ENCODE results near the gene AP1S1. TPM values are rescaled to one million over a fixed set of nuclear protein-coding genes. Genes with fewer than 3 reads are reported as not detected.
"Not testable (repeated sequence)": the region's sequence is repeated elsewhere in the genome, so short reads cannot be mapped to it uniquely, and the experiment has no call there.

Gene AP1S1
- 10 to 100 TPM; 42.6 to 43.6 TPM for total RNA-seq
- polyA plus RNA-seq, result 4.4 TPM

DNA sequence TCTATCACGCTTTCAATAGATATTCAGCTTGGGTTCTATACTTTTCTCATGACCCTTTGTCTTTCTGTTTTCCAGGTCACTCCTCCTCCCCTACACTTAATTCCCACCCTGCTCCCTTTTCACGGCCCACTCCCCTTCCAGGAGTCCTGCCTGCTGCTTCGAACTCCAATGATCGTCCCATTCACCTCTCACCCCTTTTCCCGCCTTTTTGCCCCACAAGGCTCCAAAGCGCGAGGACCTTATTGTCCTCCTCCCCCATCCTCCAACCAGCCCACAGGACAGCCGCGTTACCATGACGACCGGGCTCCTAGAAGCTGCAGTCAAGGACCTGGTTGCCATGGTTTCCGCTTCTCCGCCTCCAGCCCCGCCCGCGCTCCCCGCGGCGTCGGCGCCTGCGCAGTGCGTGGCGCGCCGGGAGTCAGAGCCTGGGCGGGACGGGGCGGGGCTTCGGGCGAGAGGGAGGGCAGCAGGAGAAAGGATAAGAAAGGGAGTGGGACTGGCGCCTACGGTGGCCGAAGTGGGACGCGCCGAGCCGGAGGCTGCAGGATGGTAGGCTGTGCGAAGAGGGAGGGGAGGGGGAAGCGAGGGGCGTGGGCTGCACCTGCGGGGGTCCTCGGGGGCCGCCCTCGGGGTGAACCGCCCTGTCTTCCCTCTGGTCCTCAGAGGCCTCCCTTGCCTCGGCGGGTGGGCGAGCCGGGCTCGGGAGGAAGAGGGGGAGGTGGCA, at the start of gene AP1S1:
Gene AP1S1 (plus strand): TSS at position 508 of the 724 bp plus-strand sequence. CDS start 39 bp downstream, at position 547.
- Mint-ChIP-seq H3K4me3 (peak within 1 kb of the TSS; percentile 79 to 92 (median 84)), H3K27me3 (peaks cover 4 to 14% of the 10 kb centered on the region in 2 donors), H3K4me1 (peaks cover 9 to 14% (median 14%) of the 10 kb centered on the region in 3 donors), H3K27ac (peak within 1 kb of the TSS; percentile 43 to 93 (median 86)), H3K36me3 (peaks cover 3 to 18% (median 6%) of the 10 kb centered on the region in 3 donors), H3K9me3 (no peaks in the 10 kb centered on the region)
- Histone ChIP-seq H3K27ac (ENCODE audit: low read depth, low read length) (peak within 1 kb of the TSS; percentile 47), H3K9me3 (ENCODE audit: low read length) (no peaks in the 10 kb centered on the region), H3K36me3 (ENCODE audit: insufficient read depth, low read length) (no peaks in the 10 kb centered on the region), H3K27me3 (ENCODE audit: insufficient read depth, low read length, poor library complexity, severe bottlenecking) (no peaks in the 10 kb centered on the region), H3K4me3 (ENCODE audit: low read length) (peak within 1 kb of the TSS; percentile 66), H3K4me1 (ENCODE audit: insufficient read depth, low read length) (peaks cover 14% of the 10 kb centered on the region)
- ChIA-PET CTCF (interaction anchor here (2.0 to 3.1 kb wide), 2 partner anchors 11 to 39 kb away, joined by 6 to 30 read pairs; no protein-coding TSS in a partner anchor), POLR2A (no interaction called here)
- DNase-seq, result peak; percentile 79 to 96 (median 88)

- Histone ChIP-seq H3K4me1 (ENCODE audit: insufficient read depth, low read length) (peaks cover 7% of the 10 kb centered on the region), H3K36me3 (ENCODE audit: insufficient read depth, low read length) (no peaks in the 10 kb centered on the region), H3K4me3 (ENCODE audit: low read length) (no peak overlapping the region), H3K9me3 (ENCODE audit: low read length) (no peaks in the 10 kb centered on the region), H3K27ac (ENCODE audit: low read depth, low read length) (no peak overlapping the region), H3K27me3 (ENCODE audit: insufficient read depth, low read length, poor library complexity, severe bottlenecking) (peaks cover 5% of the 10 kb centered on the region)
- Mint-ChIP-seq H3K4me1 (peaks cover 0 to 11% (median 1%) of the 10 kb centered on the region in 3 donors), H3K27me3 (peaks cover 18 to 53% of the 10 kb centered on the region in 2 donors), H3K27ac (no peak overlapping the region), H3K4me3 (no peak overlapping the region), H3K36me3 (peaks cover 0 to 4% (median 0%) of the 10 kb centered on the region in 3 donors), H3K9me3 (no peaks in the 10 kb centered on the region)
- DNase-seq, result no peak
- ChIA-PET POLR2A (no interaction called here), CTCF (no interaction called here)
Measured at GRCh38 chr7:101104799-101105198, 49.5 kb upstream of the AP1S1 start.

DNA sequence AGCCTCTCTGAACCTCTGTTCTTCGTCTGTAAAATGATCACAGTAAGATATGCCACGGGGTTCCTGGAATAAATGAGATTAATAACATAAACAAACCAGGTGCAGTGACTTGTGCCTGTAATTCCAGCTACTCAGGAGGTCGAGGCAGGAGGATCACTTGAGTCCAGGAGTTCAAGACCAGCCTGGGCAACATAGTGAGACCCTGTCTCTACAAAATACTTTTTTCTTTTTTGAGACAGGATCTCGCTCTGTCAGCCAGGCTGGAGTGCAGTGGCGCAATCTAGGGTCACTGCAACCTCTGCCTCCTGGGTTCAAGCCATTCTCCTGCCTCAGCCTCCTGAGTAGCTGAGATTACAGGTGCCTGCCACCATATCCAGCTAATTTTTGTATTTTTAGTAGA, 49.0 kb upstream of the AP1S1 start:
- H3K9me3 ChIP-seq (ENCODE audit: low read length); H3K27ac Mint-ChIP-seq; H3K4me3 ChIP-seq (ENCODE audit: low read length); H3K4me1 ChIP-seq (ENCODE audit: insufficient read depth, low read length); H3K36me3 ChIP-seq (ENCODE audit: insufficient read depth, low read length); H3K4me3 Mint-ChIP-seq; CTCF ChIA-PET; H3K9me3 Mint-ChIP-seq; H3K36me3 Mint-ChIP-seq; DNase-seq; H3K27me3 ChIP-seq (ENCODE audit: insufficient read depth, low read length, poor library complexity, severe bottlenecking); H3K27ac ChIP-seq (ENCODE audit: low read depth, low read length); H3K4me1 Mint-ChIP-seq; POLR2A ChIA-PET: not testable (repeated sequence)
- H3K27me3 Mint-ChIP-seq, result peaks cover 23 to 50% of the 10 kb centered on the region in 2 donors

DNA sequence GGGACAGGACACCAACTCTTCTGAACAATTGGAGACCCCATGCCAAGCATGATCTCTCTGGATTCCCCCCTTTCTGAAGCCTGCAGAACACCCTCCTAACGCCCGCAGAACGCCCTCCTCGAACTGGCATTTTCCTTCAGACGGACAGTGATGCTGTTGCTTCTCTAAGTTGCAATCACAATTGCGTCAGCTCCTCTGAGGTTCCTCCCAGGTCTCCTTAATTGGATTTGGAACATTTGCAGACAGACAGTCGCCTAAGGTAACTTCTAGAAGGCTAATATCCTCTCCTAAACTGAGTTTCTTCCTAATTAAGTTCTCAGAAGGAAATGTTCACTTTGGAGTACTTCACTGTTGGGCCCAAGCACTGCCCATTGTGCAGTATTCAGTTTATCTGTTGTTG, 47.9 kb upstream of the AP1S1 start:
- no peak for DNase-seq
- Mint-ChIP-seq H3K36me3 (peaks cover 0 to 4% (median 0%) of the 10 kb centered on the region in 3 donors), H3K4me3 (no peak overlapping the region), H3K9me3 (no peaks in the 10 kb centered on the region), H3K27me3 (peaks cover 24 to 43% of the 10 kb centered on the region in 2 donors), H3K27ac (no peak overlapping the region), H3K4me1 (no peaks in the 10 kb centered on the region)
- H3K27me3 ChIP-seq (ENCODE audit: insufficient read depth, low read length, poor library complexity, severe bottlenecking), result peaks cover 1% of the 10 kb centered on the region
- no peaks in the 10 kb centered on the region for H3K4me1 ChIP-seq (ENCODE audit: insufficient read depth, low read length)
- no peaks in the 10 kb centered on the region for H3K36me3 ChIP-seq (ENCODE audit: insufficient read depth, low read length)
- H3K4me3 ChIP-seq (ENCODE audit: low read length), result no peak overlapping the region
- ChIA-PET CTCF (no interaction called here), POLR2A (no interaction called here)
- no peaks in the 10 kb centered on the region for H3K9me3 ChIP-seq (ENCODE audit: low read length)
- no peak overlapping the region for H3K27ac ChIP-seq (ENCODE audit: low read depth, low read length)

DNA sequence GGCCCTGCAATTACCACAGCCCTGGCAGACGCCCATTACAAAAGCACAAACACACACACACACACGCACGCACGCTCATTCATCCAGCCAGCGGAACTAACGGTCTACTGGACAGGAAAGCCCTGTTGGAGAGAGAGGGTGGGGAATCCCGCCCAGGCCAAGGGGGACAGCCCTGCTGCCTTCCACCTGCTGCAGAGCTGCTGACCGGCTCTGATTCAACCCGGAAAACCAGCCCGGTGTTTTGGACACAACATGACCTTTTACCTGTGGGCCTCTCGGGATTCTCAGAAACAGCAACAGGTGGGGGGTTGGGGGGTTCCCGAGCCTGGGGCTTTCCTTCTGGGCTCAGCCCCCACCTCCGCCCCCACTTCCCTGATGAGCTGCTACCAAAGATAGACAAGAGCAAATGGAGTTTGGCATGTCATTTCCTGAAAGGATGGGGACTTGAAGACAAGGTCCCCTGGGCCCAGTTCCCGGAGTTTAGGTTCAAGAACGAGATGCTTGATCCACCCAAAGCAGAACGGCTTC, 45.9 kb upstream of the AP1S1 start:
- H3K27me3 Mint-ChIP-seq, result peaks cover 14 to 32% of the 10 kb centered on the region in 2 donors
- no peaks in the 10 kb centered on the region for H3K9me3 Mint-ChIP-seq
- H3K9me3 ChIP-seq (ENCODE audit: low read length), result no peaks in the 10 kb centered on the region
- no peaks in the 10 kb centered on the region for H3K27me3 ChIP-seq (ENCODE audit: insufficient read depth, low read length, poor library complexity, severe bottlenecking)
- H3K4me3 Mint-ChIP-seq, result no peak overlapping the region
- no peaks in the 10 kb centered on the region for H3K36me3 ChIP-seq (ENCODE audit: insufficient read depth, low read length)
- no peaks in the 10 kb centered on the region for H3K4me1 ChIP-seq (ENCODE audit: insufficient read depth, low read length)
- no peaks in the 10 kb centered on the region for H3K4me1 Mint-ChIP-seq
- no peak overlapping the region for H3K27ac Mint-ChIP-seq
- H3K36me3 Mint-ChIP-seq, result peaks cover 0 to 3% (median 0%) of the 10 kb centered on the region in 3 donors
- H3K27ac ChIP-seq (ENCODE audit: low read depth, low read length), result no peak overlapping the region
- CTCF ChIA-PET, result interaction anchor here (2.1 kb wide), 1 partner anchor 36 kb away, joined by 5 read pairs; no protein-coding TSS in a partner anchor
- no peak overlapping the region for H3K4me3 ChIP-seq (ENCODE audit: low read length)
- POLR2A ChIA-PET, result no interaction called here
- no peak for DNase-seq

DNA sequence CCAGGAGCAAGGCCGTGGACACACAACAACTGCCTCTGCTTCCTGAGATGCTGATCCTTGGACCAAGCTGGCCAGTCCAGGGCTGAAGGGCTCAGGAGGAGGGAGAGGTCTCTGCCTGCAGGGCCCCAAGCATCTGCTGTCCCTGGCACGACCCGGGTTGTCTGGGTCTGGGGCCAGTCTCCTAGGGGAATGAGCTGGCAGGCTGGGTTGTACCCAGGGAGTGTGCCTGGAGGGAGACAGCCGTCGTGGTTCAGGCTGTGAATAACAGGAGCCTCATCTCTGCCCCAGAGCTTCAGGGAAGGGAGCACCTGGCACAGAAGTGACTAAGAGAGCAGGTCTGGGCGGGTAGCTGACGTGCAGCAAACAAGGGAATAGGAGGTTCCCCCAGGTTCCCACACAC, 45.3 kb upstream of the AP1S1 start:
- Mint-ChIP-seq H3K36me3 (no peaks in the 10 kb centered on the region), H3K27ac (no peak overlapping the region), H3K4me3 (no peak overlapping the region), H3K27me3 (peaks cover 12 to 29% of the 10 kb centered on the region in 2 donors), H3K9me3 (no peaks in the 10 kb centered on the region), H3K4me1 (no peaks in the 10 kb centered on the region)
- CTCF ChIA-PET, result interaction anchor here (2.1 kb wide), 1 partner anchor 35 kb away, joined by 5 read pairs; no protein-coding TSS in a partner anchor
- Histone ChIP-seq H3K4me3 (ENCODE audit: low read length) (no peak overlapping the region), H3K4me1 (ENCODE audit: insufficient read depth, low read length) (no peaks in the 10 kb centered on the region), H3K27me3 (ENCODE audit: insufficient read depth, low read length, poor library complexity, severe bottlenecking) (no peaks in the 10 kb centered on the region), H3K36me3 (ENCODE audit: insufficient read depth, low read length) (no peaks in the 10 kb centered on the region), H3K9me3 (ENCODE audit: low read length) (no peaks in the 10 kb centered on the region), H3K27ac (ENCODE audit: low read depth, low read length) (no peak overlapping the region)
- POLR2A ChIA-PET, result no interaction called here
- no peak for DNase-seq

DNA sequence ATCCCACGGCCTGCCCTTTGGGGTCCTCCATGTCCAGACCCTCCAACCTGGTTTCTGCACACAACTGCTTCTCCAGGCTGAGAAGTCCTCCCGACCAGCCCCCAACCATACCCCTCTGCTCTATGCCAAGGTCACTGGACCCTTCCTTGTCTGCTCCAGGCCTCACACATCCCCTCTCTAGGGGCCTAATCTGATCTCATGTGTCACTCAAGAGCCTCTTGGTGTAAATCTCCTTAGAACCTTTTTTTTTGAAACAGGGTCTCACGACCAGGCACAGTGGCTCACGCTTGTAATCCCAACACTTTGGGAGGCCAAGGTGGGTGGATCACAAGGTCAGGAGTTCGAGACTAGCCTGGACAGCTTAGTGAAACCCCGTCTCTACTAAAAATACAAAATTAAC, 44.9 kb upstream of the AP1S1 start:
- Histone ChIP-seq H3K4me1 (ENCODE audit: insufficient read depth, low read length) (no peaks in the 10 kb centered on the region), H3K27me3 (ENCODE audit: insufficient read depth, low read length, poor library complexity, severe bottlenecking) (no peaks in the 10 kb centered on the region), H3K36me3 (ENCODE audit: insufficient read depth, low read length) (no peaks in the 10 kb centered on the region), H3K27ac (ENCODE audit: low read depth, low read length) (no peak overlapping the region), H3K4me3 (ENCODE audit: low read length) (no peak overlapping the region), H3K9me3 (ENCODE audit: low read length) (no peaks in the 10 kb centered on the region)
- Mint-ChIP-seq H3K27me3 (peaks cover 12 to 25% of the 10 kb centered on the region in 2 donors), H3K9me3 (no peaks in the 10 kb centered on the region), H3K4me1 (no peaks in the 10 kb centered on the region), H3K36me3 (no peaks in the 10 kb centered on the region), H3K27ac (no peak overlapping the region), H3K4me3 (no peak overlapping the region)
- ChIA-PET CTCF (interaction anchor here (2.1 kb wide), 1 partner anchor 35 kb away, joined by 5 read pairs; no protein-coding TSS in a partner anchor), POLR2A (no interaction called here)
- no peak for DNase-seq

DNA sequence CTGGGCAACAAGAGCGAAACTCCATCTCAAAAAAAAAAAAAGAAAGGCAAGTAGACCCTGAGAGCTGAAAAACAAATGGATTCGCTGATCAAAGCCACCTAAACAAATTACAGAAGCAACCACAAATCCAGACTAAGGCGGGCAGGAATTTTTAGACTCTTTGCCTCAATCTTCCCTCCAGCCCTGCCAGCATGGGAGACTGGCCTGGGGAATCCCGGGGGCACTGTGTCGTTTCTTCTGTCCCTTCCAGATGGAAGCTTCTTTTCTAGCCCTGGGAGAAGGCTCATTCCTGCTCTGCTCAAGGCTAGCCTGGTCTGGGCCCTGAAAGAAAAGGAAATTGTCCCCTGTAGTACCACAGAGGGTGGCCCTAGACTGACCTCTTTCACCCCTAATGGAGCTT, 43.0 kb upstream of the AP1S1 start:
- no peak overlapping the region for H3K4me3 Mint-ChIP-seq
- no peak for DNase-seq
- Histone ChIP-seq H3K27ac (ENCODE audit: low read depth, low read length) (no peak overlapping the region), H3K36me3 (ENCODE audit: insufficient read depth, low read length) (no peaks in the 10 kb centered on the region), H3K9me3 (ENCODE audit: low read length) (no peaks in the 10 kb centered on the region), H3K27me3 (ENCODE audit: insufficient read depth, low read length, poor library complexity, severe bottlenecking) (no peaks in the 10 kb centered on the region), H3K4me3 (ENCODE audit: low read length) (no peak overlapping the region), H3K4me1 (ENCODE audit: insufficient read depth, low read length) (no peaks in the 10 kb centered on the region)
- ChIA-PET POLR2A (no interaction called here), CTCF (interaction anchor here (1.3 kb wide), 1 partner anchor 33 kb away, joined by 3 read pairs; no protein-coding TSS in a partner anchor)
- H3K4me1 Mint-ChIP-seq, result no peaks in the 10 kb centered on the region
- peak overlapping the region in 1 of 8 donors; percentile 86 for H3K27ac Mint-ChIP-seq
- H3K9me3 Mint-ChIP-seq, result no peaks in the 10 kb centered on the region
- H3K27me3 Mint-ChIP-seq, result peaks cover 12 to 21% of the 10 kb centered on the region in 2 donors
- no peaks in the 10 kb centered on the region for H3K36me3 Mint-ChIP-seq
